A549 (cell line): Measurements from ENCODE around the gene ADORA1. TPM values are rescaled to one million over a fixed set of nuclear protein-coding genes. Genes with fewer than 3 reads are reported as not detected.

ENCODE experiments used
- ATAC-seq, 2 experiments: fragments of 200-7000 bp in 1 of 2; fragments of >200 bp in 1 of 2; cut with Nextera tagmentation in 1 of 2; cut with Tn5 transposase in 1 of 2; 3 replicates each; pipeline versions ENCODE4 v1.8.0 to v1.9.1; 2018 to 2020; ENCODE audit warnings: mild to moderate bottlenecking in 1 of 2, moderate library complexity in 1 of 2
- CTCF ChIA-PET: fragments of 300-600 bp; sonication (Branson Sonifier 250); formaldehyde crosslinking; extraction: SDS; loops from one replicate; lab custom pipeline; 2021; ENCODE audit warnings: antibody characterized with exemption, inconsistent platforms; lab: Yijun Ruan, JAX
- POLR2A ChIA-PET: fragments of 350-600 bp; formaldehyde crosslinking; extraction: SDS; loops from one replicate; lab custom pipeline; 2021; ENCODE audit warnings: antibody characterized with exemption, inconsistent platforms; lab: Yijun Ruan, JAX
- DNase-seq, 2 experiments: peaks; one replicate each; pipeline versions ENCODE4 v3.0.0 to v3.0.0-alpha.2; 2011 to 2016; ENCODE audit warnings: low read depth in 1 of 2, low spot score in 1 of 2
- FAIRE-seq: peaks from 2 replicates; lab custom pipeline; 2011; peaks lifted over from hg19 to GRCh38; lab: Jason Lieb, UNC
- H3K27ac ChIP-seq, 2 experiments: fragments of >200 bp; sonication (Bioruptor Twin); formaldehyde crosslinking; 3 replicates each; pipeline ENCODE4 v1.5.1; 2016 to 2017
- H3K4me1 ChIP-seq: fragments of >200 bp; sonication (Bioruptor Twin); formaldehyde crosslinking; 3 replicates; pipeline ENCODE4 v1.6.1; 2016
- H3K4me2 ChIP-seq: fragments of >200 bp; sonication (Bioruptor Twin); formaldehyde crosslinking; 3 replicates; pipeline ENCODE4 v1.6.1; 2016
- H3K4me3 ChIP-seq: fragments of >200 bp; sonication (Bioruptor Twin); formaldehyde crosslinking; 3 replicates; pipeline ENCODE4 v1.5.1; 2016
- H3K9me3 ChIP-seq: fragments of >200 bp; sonication (Bioruptor Twin); formaldehyde crosslinking; 3 replicates; pipeline ENCODE4 v1.6.1; 2016
- ATOH8 ChIP-seq: fragments of 250-450 bp; sonication (Bioruptor Pico); IDR thresholded peaks from 2 replicates; pipeline ENCODE4 v1.5.0; 2020; ENCODE audit warnings: low read depth, mild to moderate bottlenecking, moderate library complexity
- BCL3 ChIP-seq: fragments of >200 bp; sonication (Bioruptor Twin); formaldehyde crosslinking; IDR thresholded peaks from 3 replicates; pipeline ENCODE4 v1.6.1; 2016
- BHLHE40 ChIP-seq: IDR thresholded peaks from 2 replicates; pipeline ENCODE4 v1.6.1; 2012; ENCODE audit warnings: low read depth, low read length, inconsistent platforms
- EHF ChIP-seq: fragments of 250-450 bp; sonication (Bioruptor Pico); IDR thresholded peaks from 2 replicates; pipeline ENCODE4 v1.5.0; 2020; ENCODE audit warnings: mild to moderate bottlenecking
- EHMT2 ChIP-seq: fragments of 200-600 bp; sonication (generic); IDR thresholded peaks from 2 replicates; pipeline ENCODE4 v1.6.1; 2016; ENCODE audit warnings: antibody characterized with exemption, low read depth, mild to moderate bottlenecking, moderate library complexity
- ESRRA ChIP-seq: fragments of 150-350 bp; IDR thresholded peaks from 2 replicates; pipeline ENCODE4 v1.6.1; 2014; ENCODE audit warnings: mild to moderate bottlenecking, low read length, borderline replicate concordance
- HEYL ChIP-seq: fragments of 250-450 bp; sonication (Bioruptor Pico); IDR thresholded peaks from 2 replicates; pipeline ENCODE4 v1.8.0; 2021; ENCODE audit warnings: mild to moderate bottlenecking, moderate library complexity
- HMGXB4 ChIP-seq: fragments of 250-450 bp; sonication (Bioruptor Pico); IDR thresholded peaks from 2 replicates; pipeline ENCODE4 v1.5.0; 2021; ENCODE audit warnings: mild to moderate bottlenecking, moderate library complexity, borderline replicate concordance
- HOXB5 ChIP-seq: fragments of 250-450 bp; sonication (Bioruptor Pico); IDR thresholded peaks from 2 replicates; pipeline ENCODE4 v1.5.0; 2020; ENCODE audit warnings: mild to moderate bottlenecking, moderate library complexity
- JUNB ChIP-seq: fragments of >200 bp; sonication (Bioruptor Twin); formaldehyde crosslinking; IDR thresholded peaks from 2 replicates; pipeline ENCODE4 v1.6.1; 2016
- MAFK ChIP-seq: fragments of 450-650 bp; IDR thresholded peaks from 2 replicates; pipeline ENCODE4 v1.6.1; 2014; ENCODE audit not compliant: partially characterized antibody
- MYC ChIP-seq: IDR thresholded peaks from 2 replicates; pipeline ENCODE4 v1.6.1; 2012; ENCODE audit warnings: mild to moderate bottlenecking, inconsistent platforms, low read length, improper control_type of control experiment, borderline replicate concordance
- NFE2L2 ChIP-seq: fragments of 150-350 bp; conservative IDR thresholded peaks from 2 replicates; pipeline ENCODE4 v1.6.1; 2014; ENCODE audit warnings: low read length
- POLR2A ChIP-seq: IDR thresholded peaks from 2 replicates; pipeline ENCODE4 v1.6.1; 2012; ENCODE audit warnings: mild to moderate bottlenecking, low read length
- POLR2AphosphoS2 ChIP-seq: conservative IDR thresholded peaks from 2 replicates; pipeline ENCODE4 v1.6.1; 2012; ENCODE audit warnings: low read length, improper control_type of control experiment, inconsistent platforms
- RNF2 ChIP-seq: fragments of 200-600 bp; sonication (generic); IDR thresholded peaks from 2 replicates; pipeline ENCODE4 v1.6.1; 2016; ENCODE audit warnings: low read depth, mild to moderate bottlenecking, antibody characterized with exemption, moderate library complexity, borderline replicate concordance
- ZC3H11A ChIP-seq: fragments of 450-650 bp; IDR thresholded peaks from 2 replicates; pipeline ENCODE4 v1.6.1; 2014; ENCODE audit warnings: antibody characterized with exemption, mild to moderate bottlenecking
- WGBS: methylation state at CpG from one replicate; pipeline ENCODE4 v1.1.6; 2017; ENCODE audit errors: missing lambda C conversion rate; 5-methylcytosine and 5-hydroxymethylcytosine counted together
- polyA plus RNA-seq, 4 experiments: library from polyadenylated mRNA; depleted of rRNA in 3 of 4; stranded (reverse); fragments of >200 nt; fragmentation: RNase III in 1 of 4; extraction: RNeasy Plus Mini Kit Qiagen cat#74134 plus additional on column Dnase treatment in 1 of 4; gene quantifications; 2 replicates in 3 of 4; 3 replicates in 1 of 4; pipeline ENCODE4 v1.2.3, GENCODE V29; 2011 to 2017
- TF ChIP-seq, protein P1 (sequence below): IDR thresholded peaks from 2 replicates; pipeline ENCODE4 v1.6.1; 2012
- TF ChIP-seq, protein P2 (sequence below): fragments of 450-650 bp; IDR thresholded peaks from 2 replicates; pipeline ENCODE4 v1.6.1; 2014; ENCODE audit warnings: antibody characterized with exemption
- TF ChIP-seq, protein P3 (sequence below): IDR thresholded peaks from 2 replicates; pipeline ENCODE4 v1.6.1; 2012

ADORA1 gene
- polyA plus RNA-seq, 2 of the 4 experiments (the other 2 are of a cell fraction): 0.48 to 2.4 TPM

GRCh38 chr1:203165101-203165799, 37.7 kb downstream of the ADORA1 start:
- CTCF ChIA-PET: interaction anchor here (0.9 to 7.3 kb wide), 7 partner anchors 7 to 125 kb away, joined by 3 to 44 read pairs (median 18); no protein-coding TSS in a partner anchor
- Histone ChIP-seq H3K4me2 (no peak overlapping the region), H3K4me1 (no peaks in the 10 kb centered on the region)
- TF ChIP-seq HOXB5 (CRISPR knock-in tag): no peak
- no peak for TF ChIP-seq MYC
- TF ChIP-seq, protein P1, sequence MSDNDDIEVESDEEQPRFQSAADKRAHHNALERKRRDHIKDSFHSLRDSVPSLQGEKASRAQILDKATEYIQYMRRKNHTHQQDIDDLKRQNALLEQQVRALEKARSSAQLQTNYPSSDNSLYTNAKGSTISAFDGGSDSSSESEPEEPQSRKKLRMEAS: no peak
- no peak for TF ChIP-seq BHLHE40
- no peak for TF ChIP-seq ZC3H11A
- no peak for TF ChIP-seq MAFK
- TF ChIP-seq JUNB: no peak
- TF ChIP-seq ATOH8 (CRISPR knock-in tag): no peak
- TF ChIP-seq BCL3: no peak
- TF ChIP-seq EHMT2: no peak
- TF ChIP-seq HMGXB4 (CRISPR knock-in tag): no peak
- no peak for TF ChIP-seq RNF2
- TF ChIP-seq, all 56 proteins: peak for 0
- no peak overlapping the region for H3K4me3 ChIP-seq
- no peak for DNase-seq
- FAIRE-seq: no peak
- no peaks in the 10 kb centered on the region for H3K9me3 ChIP-seq
- no peak overlapping the region for H3K27ac ChIP-seq
- WGBS: 72% methylated on average over 28 of the region's 28 CpGs
- ATAC-seq: no peak
- POLR2A ChIA-PET: no interaction called here

- ChIA-PET POLR2A (no interaction called here), CTCF (interaction anchor here (0.7 to 6.6 kb wide), 7 partner anchors 12 to 127 kb away, joined by 3 to 30 read pairs (median 5); no protein-coding TSS in a partner anchor)
- H3K4me1 ChIP-seq: no peaks in the 10 kb centered on the region
- DNase-seq (no peak), FAIRE-seq (no peak), ATAC-seq (no peak)
- 87% methylated on average over 7 of the region's 8 CpGs for WGBS
- H3K4me2 ChIP-seq: no peak overlapping the region
- TF ChIP-seq HEYL (CRISPR knock-in tag) (no peak), ESRRA (no peak), EHF (no peak), POLR2AphosphoS2 (no peak), POLR2A (no peak), NFE2L2 (no peak)
- TF ChIP-seq, protein P2, sequence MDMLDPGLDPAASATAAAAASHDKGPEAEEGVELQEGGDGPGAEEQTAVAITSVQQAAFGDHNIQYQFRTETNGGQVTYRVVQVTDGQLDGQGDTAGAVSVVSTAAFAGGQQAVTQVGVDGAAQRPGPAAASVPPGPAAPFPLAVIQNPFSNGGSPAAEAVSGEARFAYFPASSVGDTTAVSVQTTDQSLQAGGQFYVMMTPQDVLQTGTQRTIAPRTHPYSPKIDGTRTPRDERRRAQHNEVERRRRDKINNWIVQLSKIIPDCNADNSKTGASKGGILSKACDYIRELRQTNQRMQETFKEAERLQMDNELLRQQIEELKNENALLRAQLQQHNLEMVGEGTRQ: no peak
- TF ChIP-seq, protein P1: no peak
- TF ChIP-seq, protein P3, sequence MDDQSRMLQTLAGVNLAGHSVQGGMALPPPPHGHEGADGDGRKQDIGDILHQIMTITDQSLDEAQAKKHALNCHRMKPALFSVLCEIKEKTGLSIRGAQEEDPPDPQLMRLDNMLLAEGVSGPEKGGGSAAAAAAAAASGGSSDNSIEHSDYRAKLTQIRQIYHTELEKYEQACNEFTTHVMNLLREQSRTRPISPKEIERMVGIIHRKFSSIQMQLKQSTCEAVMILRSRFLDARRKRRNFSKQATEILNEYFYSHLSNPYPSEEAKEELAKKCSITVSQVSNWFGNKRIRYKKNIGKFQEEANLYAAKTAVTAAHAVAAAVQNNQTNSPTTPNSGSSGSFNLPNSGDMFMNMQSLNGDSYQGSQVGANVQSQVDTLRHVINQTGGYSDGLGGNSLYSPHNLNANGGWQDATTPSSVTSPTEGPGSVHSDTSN: no peak
- H3K4me3 ChIP-seq: no peak overlapping the region
- H3K27ac ChIP-seq: no peak overlapping the region
- H3K9me3 ChIP-seq: no peaks in the 10 kb centered on the region
These were observed 38.3 kb downstream of the ADORA1 start for GRCh38 chr1:203165800-203166161.
